BE2C (cell line): ENCODE data around the gene SCN1B.
"Not testable (repeated sequence)": the region's sequence is repeated elsewhere in the genome, so short reads cannot be mapped to it uniquely, and the experiment has no call there.

Experiments
- DNase-seq: peaks from one replicate; pipeline ENCODE4 v3.0.0-alpha.2; 2020
- H3K27me3 ChIP-seq: fragments of 250-450 bp; sonication (Bioruptor Pico); 2 replicates; pipeline ENCODE4 v1.5.1; 2020; ENCODE audit warnings: mild to moderate bottlenecking
- H3K36me3 ChIP-seq: fragments of 250-450 bp; sonication (Bioruptor Pico); 2 replicates; pipeline ENCODE4 v1.5.1; 2020; ENCODE audit warnings: mild to moderate bottlenecking
- H3K4me1 ChIP-seq: fragments of 250-450 bp; sonication (Bioruptor Pico); 2 replicates; pipeline ENCODE4 v1.5.1; 2020
- H3K4me3 ChIP-seq: 2 replicates; pipeline ENCODE4 v1.5.1; 2011; ENCODE audit warnings: low read depth, low read length
- H3K9me3 ChIP-seq: fragments of 250-450 bp; sonication (Bioruptor Pico); 2 replicates; pipeline ENCODE4 v1.5.1; 2020
- TF ChIP-seq, protein P1 (sequence below): IDR thresholded peaks from 2 replicates; pipeline ENCODE4 v1.5.1; 2012; ENCODE audit warnings: mild to moderate bottlenecking, low read depth, low read length

SCN1B gene

DNA sequence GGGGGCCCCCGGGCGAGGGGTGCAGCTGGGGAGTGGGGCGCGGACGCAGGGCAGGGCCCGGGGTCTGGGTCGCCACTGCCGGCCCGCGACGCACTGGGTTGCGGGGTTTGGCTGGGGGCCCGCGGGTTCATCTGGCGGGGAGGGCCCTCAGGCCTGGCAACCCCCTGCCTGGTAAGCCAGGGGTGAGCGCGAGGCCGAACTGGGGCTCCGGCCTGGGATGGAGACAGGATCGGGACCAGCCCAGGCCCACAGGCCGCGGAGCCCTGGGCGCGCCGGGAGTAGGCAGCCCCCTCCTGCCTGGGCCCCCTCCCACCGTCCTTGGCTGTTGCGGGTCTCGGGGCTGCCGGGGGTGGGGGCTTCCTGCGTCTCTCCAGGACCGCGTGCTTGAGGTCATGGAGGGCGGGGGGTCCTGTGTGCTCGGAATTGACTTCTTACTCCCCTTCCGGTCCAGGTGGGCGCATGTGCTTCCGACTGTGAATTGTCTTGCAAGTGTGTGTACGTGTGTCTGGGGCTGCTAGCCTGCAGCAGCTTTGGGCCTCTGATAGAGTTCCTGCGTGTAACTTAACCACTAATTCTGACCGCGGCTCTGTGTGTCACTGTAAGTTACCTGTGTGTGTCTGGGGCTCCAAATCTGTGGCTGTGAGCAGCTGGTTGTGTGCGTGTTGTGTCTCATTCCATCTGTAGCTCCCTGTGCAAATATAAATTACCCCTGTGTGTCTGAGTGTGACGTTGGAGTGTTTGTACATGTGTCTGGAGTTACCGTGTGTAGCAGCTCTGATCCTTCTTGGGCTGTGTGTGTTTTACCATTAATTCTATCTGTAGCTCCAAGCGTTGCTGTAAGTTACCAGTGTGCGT lies 29.4 kb upstream of the SCN1B start:
- peak; percentile 33 for DNase-seq
- TF ChIP-seq, protein P1, sequence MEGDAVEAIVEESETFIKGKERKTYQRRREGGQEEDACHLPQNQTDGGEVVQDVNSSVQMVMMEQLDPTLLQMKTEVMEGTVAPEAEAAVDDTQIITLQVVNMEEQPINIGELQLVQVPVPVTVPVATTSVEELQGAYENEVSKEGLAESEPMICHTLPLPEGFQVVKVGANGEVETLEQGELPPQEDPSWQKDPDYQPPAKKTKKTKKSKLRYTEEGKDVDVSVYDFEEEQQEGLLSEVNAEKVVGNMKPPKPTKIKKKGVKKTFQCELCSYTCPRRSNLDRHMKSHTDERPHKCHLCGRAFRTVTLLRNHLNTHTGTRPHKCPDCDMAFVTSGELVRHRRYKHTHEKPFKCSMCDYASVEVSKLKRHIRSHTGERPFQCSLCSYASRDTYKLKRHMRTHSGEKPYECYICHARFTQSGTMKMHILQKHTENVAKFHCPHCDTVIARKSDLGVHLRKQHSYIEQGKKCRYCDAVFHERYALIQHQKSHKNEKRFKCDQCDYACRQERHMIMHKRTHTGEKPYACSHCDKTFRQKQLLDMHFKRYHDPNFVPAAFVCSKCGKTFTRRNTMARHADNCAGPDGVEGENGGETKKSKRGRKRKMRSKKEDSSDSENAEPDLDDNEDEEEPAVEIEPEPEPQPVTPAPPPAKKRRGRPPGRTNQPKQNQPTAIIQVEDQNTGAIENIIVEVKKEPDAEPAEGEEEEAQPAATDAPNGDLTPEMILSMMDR: no peak
- peaks cover 5% of the 10 kb centered on the region for H3K36me3 ChIP-seq
- no peaks in the 10 kb centered on the region for H3K9me3 ChIP-seq
- H3K4me3 ChIP-seq: peak overlapping the region; percentile 60
- H3K27me3 ChIP-seq: no peaks in the 10 kb centered on the region
- no peaks in the 10 kb centered on the region for H3K4me1 ChIP-seq

DNA sequence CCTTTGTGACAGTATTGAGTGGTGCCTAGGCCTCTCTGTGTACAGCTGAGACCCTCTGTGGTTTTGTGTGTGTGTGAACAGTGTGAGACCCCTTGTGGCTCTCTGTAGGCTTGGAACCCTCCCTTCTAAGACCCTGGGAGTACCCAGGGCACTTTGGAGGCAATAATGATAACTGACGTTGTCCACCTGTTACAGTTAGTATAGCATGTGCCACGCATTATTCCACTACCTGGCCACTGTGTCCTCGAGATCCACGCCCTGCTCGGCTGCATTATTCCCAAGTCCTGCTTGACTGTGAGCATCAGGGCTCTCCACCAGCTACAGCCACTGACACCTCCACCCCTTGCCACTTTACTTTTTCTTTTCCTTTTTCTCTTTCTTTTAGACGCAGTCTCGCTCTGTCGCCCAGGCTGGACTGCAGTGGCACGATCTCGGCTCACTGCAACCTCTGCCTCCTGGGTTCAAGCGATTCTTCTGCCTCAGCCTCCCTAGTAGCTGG lies 28.2 kb upstream of the SCN1B start:
- H3K4me3 ChIP-seq: no peak overlapping the region
- H3K36me3 ChIP-seq: peaks cover 10% of the 10 kb centered on the region
- DNase-seq: no peak
- H3K27me3 ChIP-seq: no peaks in the 10 kb centered on the region
- no peaks in the 10 kb centered on the region for H3K4me1 ChIP-seq
- TF ChIP-seq, protein P1: no peak
- no peaks in the 10 kb centered on the region for H3K9me3 ChIP-seq

DNA sequence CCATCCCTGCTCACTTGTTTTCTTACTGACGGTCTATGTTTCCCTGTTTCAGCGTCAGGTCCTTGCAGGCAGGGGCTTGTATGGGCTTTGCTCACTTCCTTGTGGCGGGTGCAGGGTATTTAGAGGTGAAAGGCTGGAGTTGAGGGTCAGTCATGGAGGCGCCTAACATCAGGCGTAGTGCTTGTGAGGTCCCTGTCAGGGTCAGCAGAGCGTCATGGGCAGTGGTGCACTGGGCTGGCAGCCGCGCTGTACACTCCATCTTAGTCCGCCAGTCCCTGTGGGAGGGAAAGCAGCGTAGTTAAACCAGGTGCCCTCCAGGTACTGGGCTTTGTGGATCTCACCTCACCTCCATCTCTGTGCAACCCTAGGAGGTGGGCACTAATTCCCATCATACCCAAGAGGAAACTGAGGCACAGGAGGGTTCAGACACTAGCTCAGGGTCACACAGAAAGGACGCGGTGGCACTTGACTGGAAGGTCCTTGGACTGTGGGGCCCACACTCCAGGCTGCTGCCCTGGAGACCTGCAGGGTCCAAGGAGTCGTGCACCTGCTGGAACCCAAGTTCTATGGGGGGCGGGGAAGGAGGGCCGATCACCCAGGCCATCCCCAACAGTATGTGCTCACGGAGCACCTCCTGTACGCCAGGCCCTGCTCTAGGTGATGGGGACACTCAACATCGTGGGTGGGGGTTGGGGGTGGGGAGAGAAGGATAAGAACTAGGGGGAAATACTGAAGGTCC lies 25.6 kb upstream of the SCN1B start:
- H3K4me1 ChIP-seq: no peaks in the 10 kb centered on the region
- H3K27me3 ChIP-seq: no peaks in the 10 kb centered on the region
- no peaks in the 10 kb centered on the region for H3K9me3 ChIP-seq
- H3K4me3 ChIP-seq: no peak overlapping the region
- no peak for DNase-seq
- TF ChIP-seq, protein P1: no peak
- peaks cover 20% of the 10 kb centered on the region for H3K36me3 ChIP-seq

- Histone ChIP-seq H3K9me3 (no peaks in the 10 kb centered on the region), H3K4me3 (no peak overlapping the region), H3K36me3 (peaks cover 25% of the 10 kb centered on the region), H3K27me3 (no peaks in the 10 kb centered on the region), H3K4me1 (no peaks in the 10 kb centered on the region)
- DNase-seq: no peak
- TF ChIP-seq, protein P1: no peak
Observed at GRCh38 chr19:35005256-35005977, 24.9 kb upstream of the SCN1B start.

GRCh38 chr19:35006007-35006341 lies 24.3 kb upstream of the SCN1B start:
- H3K4me3 ChIP-seq, H3K9me3 ChIP-seq, H3K27me3 ChIP-seq, H3K4me1 ChIP-seq, DNase-seq: not testable (repeated sequence)
- peaks cover 26% of the 10 kb centered on the region for H3K36me3 ChIP-seq

GRCh38 chr19:35006342-35006998 lies 23.8 kb upstream of the SCN1B start:
- Histone ChIP-seq H3K36me3 (peaks cover 29% of the 10 kb centered on the region), H3K4me3 (no peak overlapping the region), H3K27me3 (no peaks in the 10 kb centered on the region), H3K4me1 (no peaks in the 10 kb centered on the region), H3K9me3 (no peaks in the 10 kb centered on the region)
- no peak for DNase-seq
- TF ChIP-seq, protein P1: no peak
